Liver (tissue), 3 donors: ENCODE data around the gene BOLA2B.
"Not testable (repeated sequence)": the region's sequence is repeated elsewhere in the genome, so short reads cannot be mapped to it uniquely, and the experiment has no call there.

Experiments used
- CTCF ChIP-seq: fragments of 150-350 bp; IDR thresholded peaks from 2 replicates; pipeline ENCODE4 v1.5.1; 2017; ENCODE audit warnings: improper control_type of control experiment, low read depth, low read length; ENCODE audit not compliant: missing input control
- GABPA ChIP-seq, 2 donors: IDR thresholded peaks in 1 of 2; conservative IDR thresholded peaks in 1 of 2; 2 replicates each; pipeline ENCODE4 v1.6.1; 2016; ENCODE audit warnings: antibody characterized with exemption in 2 of 2, mild to moderate bottlenecking in 1 of 2, moderate library complexity in 1 of 2
- MAX ChIP-seq: IDR thresholded peaks from 2 replicates; pipeline ENCODE4 v1.6.1; 2016; ENCODE audit warnings: antibody characterized with exemption
- REST ChIP-seq: IDR thresholded peaks from 2 replicates; pipeline ENCODE4 v1.6.1; 2016; ENCODE audit warnings: antibody characterized with exemption, mild to moderate bottlenecking
- TAF1 ChIP-seq: conservative IDR thresholded peaks from 2 replicates; pipeline ENCODE4 v1.6.1; 2016; ENCODE audit warnings: antibody characterized with exemption, mild to moderate bottlenecking
- YY1 ChIP-seq: IDR thresholded peaks from 2 replicates; pipeline ENCODE4 v1.6.1; 2016; ENCODE audit warnings: antibody characterized with exemption, mild to moderate bottlenecking
- donor health status: healthy.
- donor health status: healthy.

GRCh38 chr16:30206252-30206651 lies 12.8 kb upstream of the BOLA2B start:
- TF ChIP-seq CTCF; MAX; YY1; GABPA (IDR thresholded peaks at IDR 0.05 in 1 of 2, conservative IDR thresholded peaks at IDR 0.05 in 1 of 2); TAF1; REST: not testable (repeated sequence)
